Stomach (tissue), 9 donors: ENCODE measurements around the gene PDCD6IP. TPM values are rescaled to one million over a fixed set of nuclear protein-coding genes. Genes with fewer than 3 reads are reported as not detected.

Experiments
- DNase-seq, 2 donors: peaks; one replicate each; pipeline versions ENCODE4 v3.0.0 to v3.0.0-alpha.2; 2013 to 2019
- H3K27ac ChIP-seq, 5 donors: fragments of 200-600 bp in 4 of 5; sonication (generic) in 4 of 5; one replicate each; pipeline ENCODE4 v1.5.1; 2013 to 2019; ENCODE audit warnings: mild to moderate bottlenecking in 1 of 5, moderate library complexity in 1 of 5
- H3K27me3 ChIP-seq, 3 donors: fragments of 200-600 bp; sonication (generic); one replicate each; pipeline ENCODE4 v1.5.1; 2017 to 2019; ENCODE audit warnings: mixed run types in 1 of 3
- H3K36me3 ChIP-seq, 4 donors: fragments of 200-600 bp; sonication (generic); 1 replicate in 3 of 4; 2 replicates in 1 of 4; pipeline ENCODE4 v1.5.1; 2016 to 2019
- H3K4me1 ChIP-seq, 4 donors: fragments of 200-600 bp; sonication (generic); one replicate each; pipeline ENCODE4 v1.5.1; 2016 to 2019
- H3K4me3 ChIP-seq, 4 donors: fragments of 200-600 bp; sonication (generic) in 3 of 4; one replicate each; pipeline ENCODE4 v1.5.1; 2016 to 2019; ENCODE audit warnings: mild to moderate bottlenecking in 1 of 4
- H3K9me3 ChIP-seq, 4 donors: fragments of 200-600 bp; sonication (generic); one replicate each; pipeline ENCODE4 v1.5.1; 2016 to 2019
- CTCF ChIP-seq, 7 experiments: fragments of 450-650 bp in 4 of 7; fragments of 200-600 bp in 3 of 7; sonication (generic) in 3 of 7; IDR thresholded peaks; one replicate each; pipeline ENCODE4 v1.5.1; 2016 to 2019; ENCODE audit warnings: antibody characterized with exemption in 7 of 7, control low read depth in 2 of 7, mild to moderate bottlenecking in 1 of 7
- EP300 ChIP-seq: sonication (generic); formaldehyde crosslinking; IDR thresholded peaks from one replicate; pipeline ENCODE4 v1.6.1; 2017; ENCODE audit warnings: antibody characterized with exemption
- POLR2A ChIP-seq, 4 donors: fragments of 450-650 bp; IDR thresholded peaks; one replicate each; pipeline ENCODE4 v1.6.1; 2016; ENCODE audit warnings: antibody characterized with exemption in 4 of 4, control low read depth in 2 of 4, mild to moderate bottlenecking in 1 of 4, moderate library complexity in 1 of 4
- POLR2AphosphoS5 ChIP-seq, 3 donors: sonication (generic); formaldehyde crosslinking; IDR thresholded peaks; one replicate each; pipeline ENCODE4 v1.6.1; 2016; ENCODE audit warnings: antibody characterized with exemption in 3 of 3
- WGBS, 5 donors: extraction: QIAGEN DNeasy Blood & Tissue Kit in 3 of 5; methylation state at CpG; one replicate each; pipeline versions ENCODE4 v1.1.5 to v1.1.7; 2013 to 2018; 5-methylcytosine and 5-hydroxymethylcytosine counted together
- intact Hi-C: fragments of 100-400 bp; cut with DNase I; formaldehyde crosslinking; loops from one replicate; pipeline ENCODE4 v1.15.1; 2023; ENCODE audit warnings: low total_unique reads
- polyA plus RNA-seq, 3 donors: library from polyadenylated mRNA; stranded (reverse); fragments of 200-250 nt; gene quantifications; one replicate each; pipeline ENCODE4 v1.2.3, GENCODE V29; 2013
- total RNA-seq, 5 donors: library from RNA; depleted of rRNA; stranded (reverse); fragments of >200 nt; gene quantifications; one replicate each; pipeline versions ENCODE4 v1.1.0 to v1.2.3, GENCODE V29; 2014 to 2016
- donor health status: healthy with polysubstance abuse.
- donor health status: Bipolar disorder and iron deficiency.
- donor health status: healthy.

The PDCD6IP gene
- total and polyA plus RNA-seq, 8 donors: 23.5 to 243 (median 74.7) TPM

GRCh38 chr3:33884701-33885100 is 86.3 kb downstream of the PDCD6IP start:
- Histone ChIP-seq H3K4me3 (no peak overlapping the region), H3K27ac (no peak overlapping the region), H3K27me3 (no peaks in the 10 kb centered on the region), H3K4me1 (peaks cover 0 to 10% (median 4%) of the 10 kb centered on the region in 4 donors), H3K9me3 (no peaks in the 10 kb centered on the region), H3K36me3 (no peaks in the 10 kb centered on the region)
- intact Hi-C loops: loop anchor here (10.0 kb wide), 1 partner anchor 800 kb away; no protein-coding TSS in a partner anchor
- DNase-seq: no peak
- 22 to 63% (median 40%) methylated on average over 5 of the region's 5 CpGs for WGBS, 5 donors
- TF ChIP-seq EP300 (no peak), POLR2AphosphoS5 (IDR thresholded peaks at IDR 0.05) (no peak), CTCF (IDR thresholded peaks at IDR 0.05) (no peak), POLR2A (IDR thresholded peaks at IDR 0.05) (no peak)

- Histone ChIP-seq H3K36me3 (no peaks in the 10 kb centered on the region), H3K4me3 (no peak overlapping the region), H3K9me3 (no peaks in the 10 kb centered on the region), H3K4me1 (peaks cover 0 to 10% (median 4%) of the 10 kb centered on the region in 4 donors), H3K27ac (no peak overlapping the region), H3K27me3 (no peaks in the 10 kb centered on the region)
- intact Hi-C loops: loop anchor here (10.0 kb wide), 1 partner anchor 799 kb away; no protein-coding TSS in a partner anchor
- 71 to 83% (median 76%) methylated on average over 6 of the region's 6 CpGs for WGBS, 5 donors
- TF ChIP-seq POLR2A (IDR thresholded peaks at IDR 0.05) (no peak), EP300 (no peak), CTCF (IDR thresholded peaks at IDR 0.05) (no peak), POLR2AphosphoS5 (IDR thresholded peaks at IDR 0.05) (no peak)
- DNase-seq: no peak
Measured at GRCh38 chr3:33885496-33885895, 87.1 kb downstream of the PDCD6IP start.

- Histone ChIP-seq H3K4me3 (no peak overlapping the region), H3K27ac (no peak overlapping the region), H3K4me1 (peaks cover 0 to 10% (median 4%) of the 10 kb centered on the region in 4 donors), H3K27me3 (no peaks in the 10 kb centered on the region), H3K9me3 (no peaks in the 10 kb centered on the region), H3K36me3 (no peaks in the 10 kb centered on the region)
- 82 to 96% (median 92%) methylated on average over 2 of the region's 2 CpGs for WGBS, 5 donors
- intact Hi-C loops: loop anchor here (10.0 kb wide), 1 partner anchor 799 kb away; no protein-coding TSS in a partner anchor
- no peak for TF ChIP-seq EP300
- no peak for TF ChIP-seq POLR2AphosphoS5 (IDR thresholded peaks at IDR 0.05)
- no peak for TF ChIP-seq POLR2A (IDR thresholded peaks at IDR 0.05)
- TF ChIP-seq CTCF (IDR thresholded peaks at IDR 0.05): no peak
- no peak for DNase-seq
Measured at GRCh38 chr3:33886015-33886414, 87.6 kb downstream of the PDCD6IP start.

- Histone ChIP-seq H3K36me3 (no peaks in the 10 kb centered on the region), H3K27me3 (no peaks in the 10 kb centered on the region), H3K27ac (no peak overlapping the region), H3K4me1 (peaks cover 0 to 10% (median 4%) of the 10 kb centered on the region in 4 donors), H3K4me3 (no peak overlapping the region), H3K9me3 (no peaks in the 10 kb centered on the region)
- intact Hi-C loops: loop anchor here (10.0 kb wide), 1 partner anchor 797 kb away; no protein-coding TSS in a partner anchor
- DNase-seq: no peak
- WGBS, 5 donors: 60 to 96% (median 81%) methylated on average over 1 of the region's 1 CpG
- TF ChIP-seq CTCF (IDR thresholded peaks at IDR 0.05): no peak
- no peak for TF ChIP-seq POLR2AphosphoS5 (IDR thresholded peaks at IDR 0.05)
- TF ChIP-seq EP300: no peak
- no peak for TF ChIP-seq POLR2A (IDR thresholded peaks at IDR 0.05)
Measured at GRCh38 chr3:33887478-33887877, 89.0 kb downstream of the PDCD6IP start.
